Pancreas (tissue), 10 donors: ENCODE data around the gene UBTD2. TPM values are rescaled to one million over a fixed set of nuclear protein-coding genes. Genes with fewer than 3 reads are reported as not detected.

Source experiments
- ATAC-seq, 4 donors: fragments of 200-7000 bp; cut with Tn5 transposase; one replicate each; pipeline versions ENCODE4 v1.8.0 to v1.9.1; 2020; ENCODE audit warnings: mild to moderate bottlenecking in 4 of 4, moderate library complexity in 4 of 4
- DNase-seq, 6 donors: peaks; one replicate each; pipeline ENCODE4 v3.0.0-alpha.2; 2020
- FAIRE-seq: peaks from 2 replicates; lab custom pipeline; 2012; peaks lifted over from hg19 to GRCh38; lab: Jason Lieb, UNC
- H3K27ac ChIP-seq, 4 donors: fragments of 200-600 bp; sonication (generic); 1 replicate in 3 of 4; 2 replicates in 1 of 4; pipeline versions ENCODE4 v1.5.0 to v1.8.0; 2020
- H3K27me3 ChIP-seq, 4 donors: fragments of 200-600 bp; one replicate each; pipeline ENCODE4 v1.8.0; 2021
- H3K36me3 ChIP-seq, 3 donors: fragments of 200-600 bp; sonication (generic) in 1 of 3; one replicate each; pipeline versions ENCODE4 v1.5.0 to v1.8.0; 2020 to 2021
- H3K4me1 ChIP-seq, 3 donors: fragments of 200-600 bp; one replicate each; pipeline ENCODE4 v1.8.0; 2021
- H3K4me3 ChIP-seq, 4 donors: fragments of 200-600 bp; sonication (generic) in 2 of 4; one replicate each; pipeline versions ENCODE4 v1.5.0 to v1.8.0; 2020 to 2021
- H3K9me3 ChIP-seq, 4 donors: fragments of 200-600 bp; one replicate each; pipeline ENCODE4 v1.8.0; 2021
- WGBS, 2 donors: extraction: QIAGEN DNeasy Blood & Tissue Kit; methylation state at CpG; one replicate each; pipeline ENCODE4 v1.1.7; 2013; 5-methylcytosine and 5-hydroxymethylcytosine counted together
- intact Hi-C, 3 donors: fragments of 100-400 bp; cut with DNase I; formaldehyde crosslinking; loops; one replicate each; pipeline versions ENCODE4 v1.11.1 to v1.14.2; 2022
- polyA plus RNA-seq, 2 donors: library from polyadenylated mRNA; stranded (reverse); fragments of 200-250 nt; gene quantifications; one replicate each; pipeline ENCODE4 v1.2.3, GENCODE V29; 2013
- total RNA-seq, 6 donors: library from RNA; stranded (reverse); fragmentation: NEBNext Ultra II Directional in 4 of 6; extraction: Animal tissue kit (Norgen Biotek cat#: 25700) in 4 of 6; gene quantifications; one replicate each; pipeline versions ENCODE4 v1.2.1 to v1.2.4, GENCODE V29; 2021 to 2023
- TF ChIP-seq, protein P1 (sequence below), 4 donors: fragments of 200-600 bp; sonication (generic) in 3 of 4; IDR thresholded peaks; one replicate each; pipeline versions ENCODE4 v1.5.0 to v1.8.0; 2021; ENCODE audit warnings: antibody characterized with exemption in 4 of 4
- donor health status: healthy with polysubstance abuse.
- donor health status: DM: no; HTN: no; CAD: no; lungs with moderate emphysema.
- donor health status: DM: no; HTN: no; CAD: no.
- donor health status: control.
- donor health status: control.
- donor health status: Bipolar disorder and iron deficiency.
- donor health status: DM: yes; HTN: yes; CAD: no.
- donor health status: DM: no; HTN: no; CAD: no.
- donor health status: DM: no; HTN: no; CAD: no.
- donor health status: DM: yes; HTN: yes; CAD: no.

UBTD2 gene
- total and polyA plus RNA-seq, 8 donors: 4.5 to 12.9 (median 6.9) TPM

DNA sequence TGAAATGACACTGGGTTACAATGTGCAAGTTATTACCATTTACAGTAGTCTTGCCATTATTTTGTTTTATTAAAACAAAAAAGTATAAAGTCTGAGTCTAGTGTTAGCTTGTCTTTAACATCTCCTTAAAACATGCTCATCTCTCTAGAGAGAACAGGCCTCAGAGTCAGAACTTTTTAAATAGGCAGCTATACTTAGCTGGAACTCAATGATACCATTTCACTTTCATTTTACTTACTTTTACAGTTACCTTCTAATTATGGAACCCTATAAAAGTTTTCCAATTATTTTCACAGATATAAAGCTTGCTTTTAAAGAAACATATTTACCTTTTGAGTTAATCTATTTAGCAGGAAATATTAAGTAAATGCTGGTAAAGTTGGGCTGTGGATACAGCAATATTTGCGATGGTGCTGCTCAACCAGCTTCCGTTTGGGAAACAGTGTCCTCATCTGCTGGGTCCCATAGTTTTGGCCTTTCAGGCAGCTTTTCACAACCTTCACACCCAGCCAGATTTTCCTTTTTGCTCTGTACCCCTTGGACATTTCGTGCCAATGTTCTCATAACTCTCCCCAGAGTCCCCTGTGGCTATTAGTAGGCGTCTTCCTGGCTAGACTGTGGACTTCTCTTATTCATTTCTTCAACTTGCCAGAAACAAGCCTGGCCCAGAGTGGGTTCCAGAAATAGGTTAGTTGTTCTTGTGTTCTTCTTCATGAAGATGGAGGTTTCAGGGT, 36.3 kb upstream of the UBTD2 start:
- Histone ChIP-seq H3K36me3 (no peaks in the 10 kb centered on the region), H3K4me1 (peaks cover 4 to 6% (median 5%) of the 10 kb centered on the region in 3 donors), H3K27me3 (no peaks in the 10 kb centered on the region), H3K4me3 (no peak overlapping the region), H3K27ac (no peak overlapping the region), H3K9me3 (no peaks in the 10 kb centered on the region)
- 93 to 94% methylated on average over 4 of the region's 4 CpGs for WGBS, 2 donors
- FAIRE-seq: no peak
- TF ChIP-seq, protein P1, sequence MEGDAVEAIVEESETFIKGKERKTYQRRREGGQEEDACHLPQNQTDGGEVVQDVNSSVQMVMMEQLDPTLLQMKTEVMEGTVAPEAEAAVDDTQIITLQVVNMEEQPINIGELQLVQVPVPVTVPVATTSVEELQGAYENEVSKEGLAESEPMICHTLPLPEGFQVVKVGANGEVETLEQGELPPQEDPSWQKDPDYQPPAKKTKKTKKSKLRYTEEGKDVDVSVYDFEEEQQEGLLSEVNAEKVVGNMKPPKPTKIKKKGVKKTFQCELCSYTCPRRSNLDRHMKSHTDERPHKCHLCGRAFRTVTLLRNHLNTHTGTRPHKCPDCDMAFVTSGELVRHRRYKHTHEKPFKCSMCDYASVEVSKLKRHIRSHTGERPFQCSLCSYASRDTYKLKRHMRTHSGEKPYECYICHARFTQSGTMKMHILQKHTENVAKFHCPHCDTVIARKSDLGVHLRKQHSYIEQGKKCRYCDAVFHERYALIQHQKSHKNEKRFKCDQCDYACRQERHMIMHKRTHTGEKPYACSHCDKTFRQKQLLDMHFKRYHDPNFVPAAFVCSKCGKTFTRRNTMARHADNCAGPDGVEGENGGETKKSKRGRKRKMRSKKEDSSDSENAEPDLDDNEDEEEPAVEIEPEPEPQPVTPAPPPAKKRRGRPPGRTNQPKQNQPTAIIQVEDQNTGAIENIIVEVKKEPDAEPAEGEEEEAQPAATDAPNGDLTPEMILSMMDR (IDR thresholded peaks at IDR 0.05): no peak
- intact Hi-C loops: no loop called here
- no peak for ATAC-seq
- no peak for DNase-seq

DNA sequence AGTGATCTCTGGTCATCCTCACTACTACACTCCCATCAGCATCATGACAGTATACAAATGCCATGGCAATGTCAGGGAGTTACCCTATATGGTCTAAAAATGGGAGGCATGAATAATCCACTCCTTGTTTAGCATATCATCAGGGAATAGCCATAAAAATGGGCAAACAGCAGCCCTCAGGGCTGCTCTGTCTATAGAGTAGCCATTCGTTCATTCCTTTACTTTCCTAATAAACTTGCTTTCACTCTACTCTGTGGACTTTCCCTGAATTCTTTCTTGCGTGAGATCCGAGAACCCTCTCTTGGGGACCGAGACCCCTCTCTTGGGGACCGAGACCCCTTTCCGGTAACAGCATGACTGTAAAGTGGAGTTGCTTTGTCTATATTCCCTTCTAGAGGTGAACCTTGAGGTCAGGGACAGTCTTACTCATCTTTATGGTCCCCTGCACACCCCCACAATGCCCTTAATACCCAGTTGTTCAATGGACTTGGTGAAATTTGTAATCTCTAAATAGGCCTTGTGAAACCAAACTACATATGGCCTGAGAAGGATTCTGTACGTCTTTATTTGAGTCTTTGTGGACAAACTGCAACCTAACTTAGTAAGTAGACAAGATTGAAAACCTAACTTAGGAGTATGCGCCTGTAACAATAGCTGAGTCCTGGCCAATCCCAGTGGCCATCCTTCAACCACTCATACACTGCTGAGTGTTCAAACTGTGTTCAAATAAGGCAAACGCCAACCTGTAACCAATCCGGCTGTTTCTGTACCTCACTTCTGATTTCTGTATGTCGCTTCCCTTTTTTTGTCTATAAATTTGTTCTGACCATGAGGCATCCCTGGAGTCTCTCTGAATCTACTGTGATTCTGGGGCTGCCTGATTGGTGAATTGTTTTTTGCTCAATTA, 32.3 kb upstream of the UBTD2 start:
- Histone ChIP-seq H3K27ac (no peak overlapping the region), H3K9me3 (no peaks in the 10 kb centered on the region), H3K27me3 (no peaks in the 10 kb centered on the region), H3K4me1 (no peaks in the 10 kb centered on the region), H3K4me3 (no peak overlapping the region), H3K36me3 (no peaks in the 10 kb centered on the region)
- intact Hi-C loops: no loop called here
- FAIRE-seq (no peak), ATAC-seq (no peak), DNase-seq (no peak)
- TF ChIP-seq, protein P1 (IDR thresholded peaks at IDR 0.05): no peak
- 90 to 95% methylated on average over 11 of the region's 11 CpGs for WGBS, 2 donors

DNA sequence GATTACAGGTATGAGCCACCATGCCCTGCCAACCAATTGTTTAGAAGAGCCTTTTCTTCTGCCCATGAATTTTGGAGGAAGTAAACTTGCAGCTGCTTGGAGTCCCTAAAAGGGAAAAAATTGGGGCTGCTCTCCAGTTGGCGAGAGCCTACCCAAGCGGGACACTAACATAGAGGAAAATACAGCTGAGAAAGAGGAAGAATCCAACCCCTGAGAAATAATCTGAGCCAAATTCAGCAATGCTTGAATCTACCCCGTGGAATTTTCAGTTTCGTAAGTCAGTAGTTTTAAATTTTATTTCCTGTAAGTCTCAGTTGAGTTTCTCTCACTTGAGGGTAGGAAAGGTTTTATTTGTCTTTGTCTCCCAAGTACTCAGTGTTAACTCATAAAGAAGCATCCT, 30.4 kb upstream of the UBTD2 start:
- Histone ChIP-seq H3K4me3 (no peak overlapping the region), H3K36me3 (no peaks in the 10 kb centered on the region), H3K27ac (no peak overlapping the region), H3K27me3 (no peaks in the 10 kb centered on the region), H3K4me1 (no peaks in the 10 kb centered on the region), H3K9me3 (no peaks in the 10 kb centered on the region)
- DNase-seq: no peak
- WGBS, 2 donors: 93 to 94% methylated on average over 4 of the region's 4 CpGs
- ATAC-seq: no peak
- intact Hi-C loops: no loop called here
- TF ChIP-seq, protein P1 (IDR thresholded peaks at IDR 0.05): no peak
- FAIRE-seq: no peak

DNA sequence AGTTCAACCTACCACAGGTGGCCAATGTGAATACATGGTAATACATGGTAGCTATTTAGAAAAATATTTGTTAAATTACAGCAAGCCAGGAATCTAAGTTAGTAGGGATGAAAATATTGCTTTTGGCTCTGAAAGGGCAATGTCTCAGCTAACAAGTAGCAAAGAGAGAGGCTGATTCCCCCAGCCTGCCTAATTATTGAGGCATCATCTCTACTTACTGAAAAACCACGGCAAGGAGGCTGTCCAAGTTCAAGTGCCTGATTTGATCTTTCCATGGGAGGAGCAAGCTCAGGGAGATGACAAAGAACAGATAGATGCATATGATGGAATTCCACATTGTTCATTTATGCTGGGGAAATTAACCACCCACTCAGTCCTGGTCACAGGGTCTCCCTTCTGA, 28.7 kb upstream of the UBTD2 start:
- H3K36me3 ChIP-seq: no peaks in the 10 kb centered on the region
- TF ChIP-seq, protein P1 (IDR thresholded peaks at IDR 0.05): no peak
- no peak overlapping the region for H3K4me3 ChIP-seq
- FAIRE-seq: no peak
- no peak overlapping the region for H3K27ac ChIP-seq
- no peaks in the 10 kb centered on the region for H3K27me3 ChIP-seq
- WGBS, 2 donors: 63 to 75% methylated on average over 1 of the region's 1 CpG
- no peaks in the 10 kb centered on the region for H3K4me1 ChIP-seq
- no peak for DNase-seq
- ATAC-seq: no peak
- no peaks in the 10 kb centered on the region for H3K9me3 ChIP-seq
- intact Hi-C loops: no loop called here
